Endothelial cell of umbilical vein (primary cell): ENCODE data around the gene CAMTA2. TPM values are rescaled to one million over a fixed set of nuclear protein-coding genes. Genes with fewer than 3 reads are reported as not detected.

Experiments used
- BruUV-seq: library from RNA; stranded (reverse); fragments of 400-500 nt; replicated peaks from 2 replicates; lab custom pipeline; 2021; lab: Mats Ljungman, UMichigan
- CTCF ChIA-PET: fragments of 300-600, 350-600 bp; sonication (Branson Sonifier 250); formaldehyde crosslinking; loops from one replicate; lab custom pipeline; 2021; ENCODE audit warnings: antibody characterized with exemption, inconsistent platforms; lab: Charles Lee
- POLR2A ChIA-PET: fragments of 300-600, 350-600 bp; sonication (Branson Sonifier 250); formaldehyde crosslinking; loops from one replicate; lab custom pipeline; 2021; ENCODE audit warnings: antibody characterized with exemption, inconsistent platforms; lab: Charles Lee
- DNase-seq: peaks from one replicate; pipeline ENCODE4 v3.0.0-alpha.2; 2011; ENCODE audit warnings: low read depth, low spot score
- FAIRE-seq: peaks from 2 replicates; lab custom pipeline; 2011; peaks lifted over from hg19 to GRCh38; lab: Jason Lieb, UNC
- H2AFZ ChIP-seq: 2 replicates; pipeline ENCODE4 v1.6.0; 2012; ENCODE audit warnings: low read depth, low read length, control low read depth, inconsistent platforms
- H3K27ac ChIP-seq: 2 replicates; pipeline ENCODE4 v1.5.1; 2011; ENCODE audit warnings: low read depth, mild to moderate bottlenecking, control low read depth, low read length, moderate library complexity; ENCODE audit not compliant: insufficient read depth
- H3K27me3 ChIP-seq, 2 experiments: 2 replicates each; pipeline versions ENCODE4 v1.6.0 to v1.6.1; 2011; ENCODE audit warnings: low read length in 2 of 2, mixed read lengths in 1 of 2; ENCODE audit not compliant: control insufficient read depth in 2 of 2, insufficient read depth in 2 of 2
- H3K36me3 ChIP-seq, 2 experiments: 2 replicates in 1 of 2; 3 replicates in 1 of 2; pipeline ENCODE4 v1.5.1; 2011; ENCODE audit warnings: low read length in 2 of 2, mild to moderate bottlenecking in 1 of 2, moderate library complexity in 1 of 2; ENCODE audit not compliant: control insufficient read depth in 2 of 2, insufficient read depth in 2 of 2; ENCODE audit errors: extremely low read depth in 1 of 2
- H3K4me1 ChIP-seq: 3 replicates; pipeline ENCODE4 v1.5.1; 2011; ENCODE audit warnings: mild to moderate bottlenecking, low read length; ENCODE audit not compliant: control insufficient read depth, insufficient read depth; ENCODE audit errors: extremely low read depth
- H3K4me2 ChIP-seq: 2 replicates; pipeline ENCODE4 v1.6.1; 2011; ENCODE audit warnings: low read length, control low read depth, mixed read lengths; ENCODE audit not compliant: insufficient read depth
- H3K4me3 ChIP-seq, 3 experiments: fragments of 200-600 bp in 1 of 3; sonication (generic), shearing (Covaris generic) in 1 of 3; replicated peaks in 1 of 3; 2 replicates each; pipeline ENCODE4 v1.5.1; 2011 to 2016; ENCODE audit warnings: control low read depth in 3 of 3, low read length in 3 of 3, mild to moderate bottlenecking in 2 of 3, inconsistent platforms in 1 of 3, low read depth in 1 of 3, moderate library complexity in 1 of 3; ENCODE audit not compliant: insufficient read depth in 1 of 3
- H3K79me2 ChIP-seq: 2 replicates; pipeline ENCODE4 v1.6.0; 2012; ENCODE audit warnings: low read length, inconsistent platforms; ENCODE audit not compliant: control insufficient read depth, insufficient read depth
- H3K9ac ChIP-seq: replicated peaks from 2 replicates; pipeline ENCODE3; 2011; ENCODE audit warnings: low read length, control low read depth; ENCODE audit not compliant: insufficient read depth; ENCODE audit errors: extremely low read depth
- H3K9me1 ChIP-seq: replicated peaks from 3 replicates; pipeline ENCODE4 v1.6.0; 2011; ENCODE audit warnings: mild to moderate bottlenecking, low read length; ENCODE audit not compliant: control insufficient read depth, insufficient read depth; ENCODE audit errors: extremely low read depth
- H3K9me3 ChIP-seq: replicated peaks from 2 replicates; pipeline ENCODE4 v1.5.1; 2012; ENCODE audit warnings: low read length, inconsistent platforms; ENCODE audit not compliant: control insufficient read depth, insufficient read depth
- H4K20me1 ChIP-seq: replicated peaks from 2 replicates; pipeline ENCODE3; 2011; ENCODE audit warnings: mild to moderate bottlenecking, low read length; ENCODE audit not compliant: control insufficient read depth, insufficient read depth; ENCODE audit errors: extremely low read depth
- CTCF ChIP-seq, 2 donors: IDR thresholded peaks; 1 replicate in 1 of 2; 2 replicates in 1 of 2; pipeline ENCODE4 v1.5.1; 2011; ENCODE audit warnings: low read length in 2 of 2, mild to moderate bottlenecking in 2 of 2, moderate library complexity in 2 of 2, control low read depth in 1 of 2, inconsistent platforms in 1 of 2, low read depth in 1 of 2; ENCODE audit not compliant: insufficient read depth in 1 of 2; ENCODE audit errors: extremely low read depth in 1 of 2
- EZH2 ChIP-seq: IDR thresholded peaks from 2 replicates; pipeline ENCODE4 v1.6.1; 2012; ENCODE audit warnings: borderline replicate concordance, low read depth, mild to moderate bottlenecking, moderate library complexity, low read length, inconsistent platforms; ENCODE audit not compliant: severe bottlenecking
- FOS ChIP-seq: IDR thresholded peaks from 2 replicates; pipeline ENCODE4 v1.6.1; 2011; ENCODE audit warnings: mild to moderate bottlenecking, low read length, moderate library complexity, borderline replicate concordance; ENCODE audit not compliant: insufficient read depth
- GATA2 ChIP-seq: IDR thresholded peaks from 2 replicates; pipeline ENCODE4 v1.7.0; 2011; ENCODE audit warnings: low read depth, mild to moderate bottlenecking, moderate library complexity, mixed read lengths, low read length; ENCODE audit not compliant: insufficient read length, insufficient read depth
- JUN ChIP-seq: IDR thresholded peaks from 2 replicates; pipeline ENCODE4 v1.6.1; 2011; ENCODE audit warnings: borderline replicate concordance, low read depth; ENCODE audit not compliant: insufficient read length, insufficient read depth
- MAX ChIP-seq: IDR thresholded peaks from 2 replicates; pipeline ENCODE4 v1.6.1; 2011; ENCODE audit not compliant: insufficient read depth, insufficient read length
- MYC ChIP-seq: IDR thresholded peaks from one replicate; pipeline ENCODE4 v1.6.1; 2011; ENCODE audit warnings: mild to moderate bottlenecking, low read depth, low read length
- POLR2A ChIP-seq: IDR thresholded peaks from 2 replicates; pipeline ENCODE4 v1.6.1; 2012; ENCODE audit warnings: low read depth, mild to moderate bottlenecking, control low read depth, low read length
- POLR2AphosphoS5 ChIP-seq: IDR thresholded peaks from 2 replicates; pipeline ENCODE4 v1.6.1; 2012; ENCODE audit warnings: low read depth, mild to moderate bottlenecking, control low read depth, low read length, moderate library complexity; ENCODE audit not compliant: insufficient read depth
- dilution Hi-C: fragments of 300-500 bp; cut with MboI; formaldehyde crosslinking; loops from one replicate; pipeline ENCODE4 v1.15.0; 2019; ENCODE audit warnings: low sequenced_read_pairs; ENCODE audit not compliant: extremely low pct_ligation_motif_present
- intact Hi-C: fragments of 100-400 bp; cut with micrococcal nuclease; formaldehyde crosslinking; loops from one replicate; pipeline ENCODE4 v1.10.0; 2022
- polyA plus RNA-seq, 4 experiments: library from polyadenylated mRNA; depleted of rRNA in 3 of 4; stranded (reverse) in 3 of 4; unstranded in 1 of 4; fragments of >200 nt; gene quantifications; 2 replicates each; pipeline versions ENCODE4 v1.2.1 to v1.2.3, GENCODE V29; 2011 to 2012; ENCODE audit warnings: missing spikeins in 1 of 4
- total RNA-seq: library from RNA; stranded (reverse); gene quantifications from 2 replicates; pipeline ENCODE4 v1.2.3, GENCODE V29; 2021

Gene CAMTA2
- total and polyA plus RNA-seq, 2 donors (not counting 3 experiments of a cell fraction or from before 2014, with no cell fraction given) = 33.8 to 51.0 TPM

GRCh38 chr17:5019475-5019956 lies 32.0 kb upstream of the CAMTA2 start:
- no peak overlapping the region for H3K4me3 ChIP-seq
- TF ChIP-seq MAX = no peak
- TF ChIP-seq POLR2A = no peak
- TF ChIP-seq POLR2AphosphoS5 = no peak
- TF ChIP-seq CTCF (IDR thresholded peaks at IDR 0.05; ENCODE audit: extremely low read depth in 1 of 2, insufficient read depth in 1 of 2, low read depth in 1 of 2, low read length in 2 of 2) = no peak
- TF ChIP-seq GATA2 = no peak
- TF ChIP-seq EZH2 = no peak
- TF ChIP-seq JUN = no peak
- no peak for TF ChIP-seq MYC
- no peak for TF ChIP-seq FOS
- H3K4me2 ChIP-seq = no peak overlapping the region
- no peak overlapping the region for H3K9ac ChIP-seq
- H3K9me3 ChIP-seq = no peaks in the 10 kb centered on the region
- H2AFZ ChIP-seq = no peak overlapping the region
- no peaks in the 10 kb centered on the region for H3K9me1 ChIP-seq
- H3K79me2 ChIP-seq = no peaks in the 10 kb centered on the region
- CTCF ChIA-PET = interaction anchor here (1.0 to 1.8 kb wide), 5 partner anchors 9 to 110 kb away, joined by 3 to 7 read pairs (median 4); partner anchors contain the start of gene CAMTA2
- no peaks in the 10 kb centered on the region for H3K4me1 ChIP-seq
- POLR2A ChIA-PET = no interaction called here
- DNase-seq (no peak), FAIRE-seq (no peak)
- H3K36me3 ChIP-seq = peaks cover 10 to 54% of the 10 kb centered on the region in 2 experiments
- H3K27me3 ChIP-seq = no peaks in the 10 kb centered on the region
- dilution Hi-C loops = no loop called here
- no TSS peak for BruUV-seq
- H4K20me1 ChIP-seq = no peaks in the 10 kb centered on the region
- intact Hi-C loops = no loop called here
- no peak overlapping the region for H3K27ac ChIP-seq
